Measurements from ENCODE around the gene LTBP1.

DNA sequence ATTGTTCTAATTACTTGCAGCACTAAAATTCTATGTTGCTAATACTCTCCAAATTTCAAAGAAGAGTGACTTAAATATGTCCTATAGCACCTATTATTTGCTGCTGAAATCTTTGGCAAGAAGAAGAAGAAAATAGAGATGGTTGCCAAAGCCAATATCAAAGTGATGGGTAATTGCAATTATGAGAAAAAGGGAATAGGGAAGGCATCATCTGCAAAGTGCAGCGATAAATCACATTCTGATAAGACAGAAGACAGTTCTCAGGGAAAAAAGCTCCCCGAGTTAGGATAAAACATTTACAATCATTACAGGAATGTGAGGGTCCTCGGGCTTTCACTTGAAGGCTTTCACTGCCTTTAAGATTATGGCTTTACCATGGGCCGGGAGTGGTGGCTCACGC lies 457.6 kb downstream of the LTBP1 start:
- TF ChIP-seq CTCF (IDR thresholded peaks at IDR 0.05) (no peak), POLR2A (IDR thresholded peaks at IDR 0.05) (no peak), POLR2AphosphoS5 (IDR thresholded peaks at IDR 0.05) (no peak), EP300 (IDR thresholded peaks at IDR 0.05) (no peak)

All from suprapubic skin (tissue), 4 donors.